ENCODE measurements around the gene MORN4.

MORN4 gene

GRCh38 chr10:97599272-97599619, 34.1 kb downstream of the MORN4 start:
- DNase-seq (ENCODE audit: insufficient read length, low spot score): no peak
- no peak for FAIRE-seq

- peak; percentile 9 for FAIRE-seq
- no peak for DNase-seq (ENCODE audit: insufficient read length, low spot score)
These were observed 34.7 kb downstream of the MORN4 start for GRCh38 chr10:97598407-97599271.

- DNase-seq (ENCODE audit: insufficient read length, low spot score) (no peak), FAIRE-seq (no peak)
These were observed 35.5 kb downstream of the MORN4 start for GRCh38 chr10:97597778-97598177.

GRCh38 chr10:97596101-97597082, 36.9 kb downstream of the MORN4 start:
- FAIRE-seq (peak; percentile 74), DNase-seq (ENCODE audit: insufficient read length, low spot score) (peak; percentile 75)

GRCh38 chr10:97593421-97593820, 39.9 kb downstream of the MORN4 start:
- DNase-seq (ENCODE audit: insufficient read length, low spot score) (no peak), FAIRE-seq (no peak)

- FAIRE-seq (no peak), DNase-seq (ENCODE audit: insufficient read length, low spot score) (no peak)
These were observed 42.4 kb downstream of the MORN4 start for GRCh38 chr10:97590748-97591495.

GRCh38 chr10:97590082-97590747, 43.1 kb downstream of the MORN4 start:
- FAIRE-seq (no peak), DNase-seq (ENCODE audit: insufficient read length, low spot score) (no peak)

GRCh38 chr10:97589479-97589878, 43.8 kb downstream of the MORN4 start, which contains the start of gene C10orf62:
Gene C10orf62 (plus strand): TSS chr10:97589721. CDS start chr10:97589898, 177 bp downstream.
- DNase-seq (ENCODE audit: insufficient read length, low spot score) (no peak), FAIRE-seq (no peak)

- DNase-seq (ENCODE audit: insufficient read length, low spot score) (no peak), FAIRE-seq (no peak)
These were observed 46.1 kb downstream of the MORN4 start for GRCh38 chr10:97587183-97587582.

- no peak for DNase-seq (ENCODE audit: insufficient read length, low spot score)
- no peak for FAIRE-seq
These were observed 47.9 kb downstream of the MORN4 start for GRCh38 chr10:97585439-97585811.

- no peak for FAIRE-seq
- DNase-seq (ENCODE audit: insufficient read length, low spot score): no peak
These were observed 48.4 kb downstream of the MORN4 start for GRCh38 chr10:97584798-97585438.

- peak; percentile 94 for FAIRE-seq
- peak; percentile 94 for DNase-seq (ENCODE audit: insufficient read length, low spot score)
These were observed 49.1 kb downstream of the MORN4 start, which contains the start of gene HOGA1 for GRCh38 chr10:97584060-97584797. Gene HOGA1 (plus strand): TSS chr10:97584389. CDS start chr10:97584704, 315 bp downstream.

GRCh38 chr10:97583476-97583875, 49.8 kb downstream of the MORN4 start:
- DNase-seq (ENCODE audit: insufficient read length, low spot score): no peak
- FAIRE-seq: no peak

- no peak for FAIRE-seq
- DNase-seq (ENCODE audit: insufficient read length, low spot score): no peak
These were observed 51.1 kb downstream of the MORN4 start for GRCh38 chr10:97582169-97582568.

- no peak for DNase-seq (ENCODE audit: insufficient read length, low spot score)
- peak; percentile 28 for FAIRE-seq
These were observed 52.6 kb downstream of the MORN4 start for GRCh38 chr10:97580421-97581367.

GRCh38 chr10:97578171-97578844, 55.0 kb downstream of the MORN4 start:
- FAIRE-seq: no peak

GRCh38 chr10:97577701-97578100, 55.6 kb downstream of the MORN4 start:
- no peak for FAIRE-seq
- DNase-seq (ENCODE audit: insufficient read length, low spot score): no peak

More at GRCh38 chr10:97578171-97578844, 55.0 kb downstream of the MORN4 start:
- DNase-seq (ENCODE audit: insufficient read length, low spot score): no peak
